Measurements from ENCODE around the gene SLC44A5.
"Not testable (repeated sequence)": the region's sequence is repeated elsewhere in the genome, so short reads cannot be mapped to it uniquely, and the experiment has no call there.

The SLC44A5 gene

GRCh38 chr1:75614399-75614756 is 3.5 kb upstream of the SLC44A5 start:
- DNase-seq (ENCODE audit: low read depth), result no peak
- H3K4me3 ChIP-seq (ENCODE audit: low read length), result no peak overlapping the region
- TF ChIP-seq, protein P1, sequence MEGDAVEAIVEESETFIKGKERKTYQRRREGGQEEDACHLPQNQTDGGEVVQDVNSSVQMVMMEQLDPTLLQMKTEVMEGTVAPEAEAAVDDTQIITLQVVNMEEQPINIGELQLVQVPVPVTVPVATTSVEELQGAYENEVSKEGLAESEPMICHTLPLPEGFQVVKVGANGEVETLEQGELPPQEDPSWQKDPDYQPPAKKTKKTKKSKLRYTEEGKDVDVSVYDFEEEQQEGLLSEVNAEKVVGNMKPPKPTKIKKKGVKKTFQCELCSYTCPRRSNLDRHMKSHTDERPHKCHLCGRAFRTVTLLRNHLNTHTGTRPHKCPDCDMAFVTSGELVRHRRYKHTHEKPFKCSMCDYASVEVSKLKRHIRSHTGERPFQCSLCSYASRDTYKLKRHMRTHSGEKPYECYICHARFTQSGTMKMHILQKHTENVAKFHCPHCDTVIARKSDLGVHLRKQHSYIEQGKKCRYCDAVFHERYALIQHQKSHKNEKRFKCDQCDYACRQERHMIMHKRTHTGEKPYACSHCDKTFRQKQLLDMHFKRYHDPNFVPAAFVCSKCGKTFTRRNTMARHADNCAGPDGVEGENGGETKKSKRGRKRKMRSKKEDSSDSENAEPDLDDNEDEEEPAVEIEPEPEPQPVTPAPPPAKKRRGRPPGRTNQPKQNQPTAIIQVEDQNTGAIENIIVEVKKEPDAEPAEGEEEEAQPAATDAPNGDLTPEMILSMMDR (conservative IDR thresholded peaks at IDR 0.05; ENCODE audit: low read length), result no peak

GRCh38 chr1:75613916-75614315 is 3.0 kb upstream of the SLC44A5 start:
- H3K4me3 ChIP-seq (ENCODE audit: low read length), result no peak overlapping the region
- TF ChIP-seq, protein P1 (conservative IDR thresholded peaks at IDR 0.05; ENCODE audit: low read length), result no peak
- DNase-seq (ENCODE audit: low read depth), result no peak

DNA sequence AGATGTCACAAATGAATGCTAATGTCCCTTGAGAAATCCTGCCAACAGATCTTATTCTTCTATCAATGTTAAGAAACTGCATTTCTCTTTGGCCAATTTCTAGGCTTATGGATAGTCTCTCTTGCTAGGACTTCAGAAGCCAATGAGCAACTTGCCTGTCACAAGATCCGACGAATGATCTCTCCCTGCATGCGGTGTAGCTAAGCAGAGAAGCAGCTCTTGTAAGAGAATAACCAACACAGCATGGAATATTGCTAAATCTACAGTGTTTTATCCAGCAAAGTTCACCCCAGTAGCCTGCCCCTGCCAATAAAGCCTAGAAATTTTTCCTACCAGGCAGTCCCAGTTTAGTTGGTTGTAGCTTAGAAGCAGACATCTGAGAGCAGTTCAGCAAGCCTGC is 2.1 kb upstream of the SLC44A5 start:
- DNase-seq (ENCODE audit: low read depth), result no peak
- TF ChIP-seq, protein P1 (conservative IDR thresholded peaks at IDR 0.05; ENCODE audit: low read length), result no peak
- no peak overlapping the region for H3K4me3 ChIP-seq (ENCODE audit: low read length)

DNA sequence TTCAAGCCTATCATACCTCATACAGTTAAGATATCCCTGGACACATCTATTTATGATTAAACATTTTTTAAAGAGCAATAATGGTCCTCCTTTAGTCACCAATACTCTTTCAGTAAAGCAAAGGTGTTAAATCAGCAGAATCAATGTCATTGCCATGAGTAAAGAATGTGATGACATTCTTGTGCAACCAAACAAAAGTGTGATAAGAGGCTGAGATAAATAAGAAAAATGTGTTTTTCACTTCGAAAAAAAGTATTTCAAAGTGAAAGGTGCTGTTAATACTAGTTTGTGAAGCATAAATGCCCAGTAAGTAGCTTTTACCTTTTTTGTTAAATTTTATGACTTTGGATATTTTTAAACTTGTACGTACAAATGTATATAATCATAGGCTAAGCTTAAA is 8.4 kb downstream of the SLC44A5 start:
- no peak for DNase-seq (ENCODE audit: low read depth)
- TF ChIP-seq, protein P1 (conservative IDR thresholded peaks at IDR 0.05; ENCODE audit: low read length), result no peak
- H3K4me3 ChIP-seq (ENCODE audit: low read length), result no peak overlapping the region

GRCh38 chr1:75600781-75601180 is 10.1 kb downstream of the SLC44A5 start:
- H3K4me3 ChIP-seq (ENCODE audit: low read length), result no peak overlapping the region
- no peak for DNase-seq (ENCODE audit: low read depth)
- TF ChIP-seq, protein P1 (conservative IDR thresholded peaks at IDR 0.05; ENCODE audit: low read length), result no peak

DNA sequence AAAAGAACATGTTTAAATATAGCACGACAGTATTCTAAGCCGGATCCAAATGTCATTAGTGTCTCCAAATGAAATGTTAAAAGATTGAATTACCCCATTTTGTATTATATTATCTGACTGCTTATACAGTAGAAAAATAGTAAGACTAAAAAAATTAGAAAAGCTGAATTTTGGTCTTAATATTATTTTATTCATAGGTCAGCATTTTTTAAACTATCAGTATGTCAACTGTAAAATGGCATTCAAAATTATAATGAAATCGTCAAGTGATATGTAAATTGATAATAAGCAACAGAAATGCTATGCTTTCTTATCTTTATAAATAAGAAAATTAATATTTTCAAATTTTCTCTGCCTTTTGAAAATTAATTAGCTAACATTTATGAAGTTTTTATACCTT is 16.6 kb downstream of the SLC44A5 start:
- no peak for DNase-seq (ENCODE audit: low read depth)
- TF ChIP-seq, protein P1 (conservative IDR thresholded peaks at IDR 0.05; ENCODE audit: low read length), result no peak
- H3K4me3 ChIP-seq (ENCODE audit: low read length), result no peak overlapping the region

GRCh38 chr1:75593457-75593856 is 17.5 kb downstream of the SLC44A5 start:
- DNase-seq (ENCODE audit: low read depth); H3K4me3 ChIP-seq (ENCODE audit: low read length): not testable (repeated sequence)

- TF ChIP-seq, protein P1 (conservative IDR thresholded peaks at IDR 0.05; ENCODE audit: low read length), result no peak
Observed at GRCh38 chr1:75589637-75590036, 21.3 kb downstream of the SLC44A5 start.

More at GRCh38 chr1:75589637-75590036, 21.3 kb downstream of the SLC44A5 start:
- no peak overlapping the region for H3K4me3 ChIP-seq (ENCODE audit: low read length)
- DNase-seq (ENCODE audit: low read depth), result no peak

Data from AG10803 (cell line).